T-helper 2 cell treated with Interferon-gamma antibody and Interleukin-4, amounts not matched to agents 100 ng/mL and 5 ng/mL, for 36 hours (primary cell): ENCODE measurements around the gene GDF15. TPM values are rescaled to one million over a fixed set of nuclear protein-coding genes. Genes with fewer than 3 reads are reported as not detected.

Experiments
- intact Hi-C: fragments of 100-400 bp; cut with micrococcal nuclease; formaldehyde crosslinking; loops from one replicate; pipeline ENCODE4 v1.15.1; 2023
- total RNA-seq: library from RNA; stranded (reverse); gene quantifications from 2 replicates; pipeline ENCODE4 v1.2.3, GENCODE V29; 2022

GDF15 gene
- total RNA-seq, 1 donor from 2014 or later: not detected

DNA sequence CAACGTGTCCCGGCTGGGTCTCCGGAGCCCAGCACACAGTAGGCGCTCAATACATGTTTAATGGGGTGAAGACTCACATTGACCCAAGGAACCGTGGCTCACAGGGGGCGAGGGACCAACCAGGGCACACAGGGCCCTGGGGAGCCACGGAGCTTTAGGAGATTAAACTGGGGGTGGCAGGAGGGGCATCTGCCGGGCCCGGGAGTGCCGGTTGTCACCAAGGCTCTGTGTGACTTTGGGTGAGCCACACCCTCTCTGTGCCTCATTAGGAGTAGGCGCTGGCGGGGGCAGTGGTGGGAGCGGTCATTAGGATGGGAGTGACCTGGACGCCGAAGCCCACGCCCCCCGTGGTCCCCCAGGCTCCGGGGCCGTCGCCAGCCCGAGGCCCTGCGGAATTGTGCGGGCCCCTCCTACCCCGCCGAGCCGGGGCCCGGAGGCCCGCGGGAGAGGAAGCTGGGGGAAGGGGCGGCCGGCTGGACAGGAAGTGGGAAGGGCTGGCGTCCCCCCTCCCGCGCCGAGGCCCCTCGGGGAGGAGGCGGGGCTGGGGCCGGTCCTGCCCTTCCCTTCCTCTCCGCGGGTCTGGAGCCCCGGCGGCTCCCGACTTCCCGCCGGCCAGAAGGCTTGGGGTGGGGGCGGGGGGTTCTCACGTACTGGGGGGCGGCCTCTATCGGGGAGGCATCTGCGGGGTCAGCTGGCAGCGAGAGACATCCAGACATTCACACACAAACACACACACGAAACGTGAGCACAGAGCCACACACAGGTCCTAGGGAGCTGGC lies 31.5 kb downstream of the GDF15 start:
- intact Hi-C loops: loop anchor here (5.0 kb wide), 3 partner anchors 95 to 215 kb away; partner anchors contain the start of genes LSM4 and RAB3A

DNA sequence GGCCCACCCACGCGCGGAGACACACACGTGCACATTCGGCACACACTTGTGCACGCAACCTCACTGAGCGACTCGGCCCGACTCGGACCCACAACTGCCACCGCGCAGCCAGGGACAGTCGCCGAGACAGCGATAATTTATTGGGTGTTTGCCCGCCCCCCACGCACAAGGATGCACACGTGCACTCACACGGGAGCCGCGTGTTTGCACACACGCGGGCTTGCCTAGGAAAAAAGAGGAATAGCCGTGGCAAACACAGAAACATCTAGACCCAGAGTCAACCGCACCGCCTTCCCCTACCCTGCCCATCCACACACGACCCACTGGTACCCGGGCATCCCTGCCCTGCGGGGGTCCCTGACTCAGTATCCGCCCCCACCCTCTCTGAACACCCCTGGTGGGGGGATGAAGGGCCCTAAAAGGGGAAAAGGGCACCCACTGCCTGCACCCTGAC lies 32.1 kb downstream of the GDF15 start:
- intact Hi-C loops: loop anchor here (5.0 kb wide), 3 partner anchors 96 to 216 kb away; partner anchors contain the start of genes LSM4 and RAB3A

DNA sequence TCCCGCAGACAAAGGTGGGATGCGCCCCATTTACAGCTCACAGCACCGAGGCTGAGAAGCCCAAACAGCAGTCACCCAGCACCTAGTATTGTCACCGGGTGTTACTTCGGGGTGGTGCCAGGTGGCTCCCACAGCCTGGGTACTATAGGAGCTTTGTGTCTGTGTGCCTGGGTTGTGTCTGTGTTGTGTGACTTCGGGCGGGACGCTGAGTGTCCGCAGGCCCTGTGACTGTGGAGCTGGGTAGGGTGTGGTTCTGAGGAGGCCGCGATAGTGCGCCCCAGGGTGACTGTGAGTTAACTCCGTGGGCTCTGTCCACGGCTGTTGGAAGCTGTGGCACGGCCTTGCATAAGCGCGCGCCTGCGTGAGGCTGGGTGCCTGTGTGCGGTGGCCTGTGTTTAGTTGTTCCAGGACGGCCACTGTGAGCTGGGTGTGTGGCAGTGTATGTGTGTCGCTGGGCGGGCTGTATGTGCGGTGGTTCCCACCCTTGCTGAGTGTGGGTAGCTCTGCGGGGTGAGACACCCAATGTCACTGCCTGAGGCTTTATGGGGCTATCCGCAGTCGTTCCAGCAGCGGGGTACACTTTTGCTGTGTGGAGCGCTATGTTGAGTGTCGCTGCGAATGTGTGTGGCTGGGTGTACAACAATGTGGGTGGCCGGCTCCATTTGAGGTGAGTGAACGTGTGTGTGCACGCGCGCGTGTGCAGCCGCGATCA lies 32.7 kb downstream of the GDF15 start:
- intact Hi-C loops: loop anchor here (1.0 to 5.0 kb wide), 4 partner anchors 11 to 216 kb away; partner anchors contain the start of genes LSM4 and RAB3A

DNA sequence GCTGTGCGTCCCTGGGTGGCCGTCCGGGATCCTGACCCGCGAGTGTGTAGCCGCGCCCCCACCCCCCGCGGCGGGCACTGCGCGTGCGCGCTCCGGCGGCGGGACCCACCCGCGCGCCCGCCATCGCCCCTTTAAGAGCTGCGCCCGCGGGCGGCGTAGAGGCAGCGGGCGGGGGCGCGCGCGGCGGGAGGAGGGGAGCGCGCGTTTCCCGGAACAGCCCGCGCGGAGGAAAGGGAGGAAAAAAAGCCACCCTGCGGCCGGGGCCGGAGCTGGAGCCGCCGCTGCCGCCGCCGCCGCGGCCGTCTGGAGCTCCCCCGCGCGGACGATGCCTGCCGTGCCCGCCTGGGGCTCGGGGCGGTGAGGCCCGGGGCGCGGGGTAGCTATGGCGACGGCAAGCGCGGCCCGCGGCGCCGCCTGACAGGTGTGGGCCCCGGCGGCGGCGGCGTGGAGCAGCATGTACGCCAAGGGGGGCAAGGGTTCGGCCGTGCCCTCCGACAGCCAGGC lies 33.3 kb downstream of the GDF15 start, which contains the start of gene SSBP4:
TSS of gene SSBP4 (plus strand) at position 204 of the 504 bp plus-strand sequence. CDS start at position 455, 251 bp downstream.
- intact Hi-C loops: loop anchor here (1.0 to 5.0 kb wide), 4 partner anchors 10 to 217 kb away; partner anchors contain the start of genes LSM4 and RAB3A

DNA sequence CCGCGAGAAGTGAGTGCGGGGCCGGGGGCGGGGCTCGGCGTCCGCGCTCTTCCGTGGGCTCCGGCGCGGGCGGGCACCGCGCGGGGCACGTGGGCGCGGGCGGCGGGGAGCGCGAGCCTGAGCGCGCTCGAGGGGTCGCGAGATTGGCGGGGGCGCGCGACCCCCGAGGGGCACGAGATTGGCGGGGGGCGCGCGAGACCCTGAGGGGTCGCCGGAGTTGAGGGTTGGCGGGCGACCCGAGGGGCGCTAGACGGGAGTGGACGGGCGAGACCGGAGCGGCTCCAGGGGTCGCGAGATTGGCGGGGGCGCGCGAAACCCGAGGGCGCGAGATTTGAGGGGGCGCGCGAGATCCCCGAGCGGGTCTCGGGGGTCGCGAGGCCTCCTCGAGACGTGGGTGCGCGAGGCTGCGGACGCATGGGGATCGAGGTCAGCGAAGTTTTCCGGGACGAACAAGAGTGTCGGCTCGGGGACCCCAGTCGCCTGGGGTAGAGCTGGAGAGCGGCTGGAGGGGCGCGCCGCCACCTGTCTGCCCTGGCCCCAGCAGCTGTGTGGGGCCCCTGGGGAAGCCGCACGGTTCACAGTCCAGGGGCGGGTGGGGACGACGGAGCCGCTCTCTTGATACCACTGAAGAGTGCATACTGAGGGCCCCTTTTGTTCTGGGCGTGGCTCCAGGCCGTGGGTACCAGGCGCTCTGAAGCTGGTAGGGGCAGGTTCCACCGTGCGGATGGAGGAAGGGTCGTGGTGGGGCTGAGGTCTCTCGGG lies 33.9 kb downstream of the GDF15 start:
- intact Hi-C loops: loop anchor here (1.0 to 5.0 kb wide), 4 partner anchors 9 to 218 kb away; partner anchors contain the start of genes LSM4 and RAB3A

DNA sequence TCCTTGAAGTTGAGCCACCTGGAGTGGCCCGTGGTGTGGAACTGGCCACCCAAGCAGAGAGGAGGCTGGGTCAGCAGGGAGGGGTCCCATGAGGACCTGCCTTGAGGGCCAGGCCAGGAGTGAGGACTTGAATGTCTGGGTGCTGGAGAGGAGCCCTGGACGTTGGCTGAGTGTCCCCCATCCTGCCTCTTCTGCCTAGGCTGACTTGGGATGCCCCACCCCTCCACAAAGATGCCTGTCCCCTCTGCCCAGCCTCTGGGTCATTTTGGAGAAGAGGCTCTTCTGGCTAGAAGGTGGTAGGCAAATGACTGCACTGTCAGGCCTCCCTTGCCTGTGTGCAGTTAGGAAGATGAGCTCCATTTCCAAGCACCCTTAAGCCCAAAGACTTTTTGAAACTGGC lies 35.0 kb downstream of the GDF15 start:
- intact Hi-C loops: no loop called here

DNA sequence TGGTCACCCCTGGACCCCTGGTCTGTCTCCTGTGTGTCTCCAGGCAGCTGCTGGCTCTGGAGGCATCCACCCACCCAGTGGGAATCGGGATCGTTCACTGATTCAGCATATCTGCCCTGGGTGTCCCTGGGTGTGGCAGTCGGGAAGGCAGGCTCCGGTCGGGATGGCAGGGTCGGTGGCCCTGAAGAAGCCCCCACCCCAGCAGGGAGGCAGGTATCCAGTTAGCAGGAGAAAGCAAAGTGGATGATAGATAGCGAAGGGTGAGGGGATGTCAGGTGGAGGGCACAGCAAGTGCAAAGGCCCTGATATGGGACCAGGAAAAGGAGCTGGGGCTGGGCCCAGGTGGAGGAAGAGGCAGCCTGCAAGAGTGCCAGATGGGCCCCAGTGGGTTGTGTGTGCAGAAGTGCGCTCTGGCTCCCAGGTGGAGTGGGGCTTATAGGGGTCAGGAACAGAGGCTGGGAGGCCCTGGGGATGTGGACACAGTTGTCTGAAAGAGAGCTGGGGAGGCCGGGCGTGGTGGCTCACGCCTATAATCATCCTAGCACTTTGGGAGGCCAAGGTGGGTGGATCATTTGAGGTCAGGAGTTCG lies 35.5 kb downstream of the GDF15 start:
- intact Hi-C loops: no loop called here

DNA sequence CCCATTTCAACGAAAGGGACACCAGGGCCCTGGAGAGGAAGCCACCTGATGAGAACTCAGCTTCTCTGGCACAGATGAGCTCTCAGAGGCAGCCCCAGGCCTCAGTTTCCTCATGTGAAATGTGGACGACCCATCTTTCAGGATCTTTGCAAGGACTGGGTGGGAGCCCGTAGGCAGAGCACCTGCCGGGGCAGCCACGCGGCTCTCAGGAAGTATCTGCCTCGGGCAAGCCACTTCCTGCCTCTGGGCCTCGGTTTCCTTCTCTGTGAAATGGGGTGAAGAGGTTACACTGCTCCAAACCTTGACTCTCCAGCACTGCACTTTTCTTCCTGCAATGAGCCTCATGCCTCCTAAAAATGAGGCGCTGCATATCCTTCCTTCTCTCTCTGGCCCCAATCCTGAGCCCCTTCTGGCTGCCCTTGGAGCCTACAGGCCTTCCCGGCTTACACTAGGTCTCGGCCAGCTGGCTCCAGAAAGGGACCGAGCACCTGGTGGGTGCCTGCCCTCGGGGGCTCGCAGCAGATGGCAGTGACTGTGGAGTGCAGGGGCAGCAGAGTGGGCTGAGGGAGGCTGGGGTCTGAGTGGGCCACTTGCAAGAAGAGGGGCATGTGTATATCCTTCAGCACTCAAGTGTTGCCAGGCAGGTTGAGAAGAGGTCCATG lies 36.7 kb downstream of the GDF15 start:
- intact Hi-C loops: no loop called here

DNA sequence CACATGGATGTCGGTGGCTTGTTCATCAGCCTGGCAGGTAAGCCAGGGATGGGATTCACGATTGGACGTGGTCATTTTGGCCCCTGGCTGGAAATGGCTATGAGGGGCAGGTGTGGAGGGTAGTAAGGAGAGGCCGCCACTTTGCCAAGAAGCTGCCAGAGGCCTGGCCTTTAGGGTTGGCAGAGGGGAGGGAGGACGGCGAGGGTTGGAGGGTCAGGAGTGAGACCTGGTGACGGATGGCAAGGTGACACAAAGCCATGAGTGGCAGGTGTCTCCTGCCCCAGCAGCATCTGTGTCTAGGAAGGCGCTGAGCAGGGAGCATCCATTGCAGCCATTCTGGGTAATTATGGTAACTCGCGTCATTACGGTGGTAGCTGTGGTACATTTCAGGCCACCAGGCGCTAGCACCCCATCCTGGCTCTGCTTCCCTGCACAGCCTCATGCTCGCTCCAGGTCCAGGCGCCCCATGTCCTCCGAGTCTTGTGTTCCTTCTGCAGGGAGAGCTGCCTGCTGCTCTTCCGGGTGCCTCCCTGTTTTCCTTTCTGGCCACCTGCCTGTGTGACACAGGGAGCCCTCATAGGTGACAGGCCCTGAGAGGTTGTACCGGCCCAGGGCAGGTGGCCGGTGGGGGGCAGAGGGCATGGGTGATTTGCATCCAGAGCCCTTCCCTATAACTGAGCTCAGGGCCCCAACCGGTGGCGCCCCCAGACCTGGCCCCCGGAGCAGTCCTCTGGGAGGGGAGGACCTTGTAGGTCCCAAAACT lies 37.5 kb downstream of the GDF15 start:
- intact Hi-C loops: no loop called here

DNA sequence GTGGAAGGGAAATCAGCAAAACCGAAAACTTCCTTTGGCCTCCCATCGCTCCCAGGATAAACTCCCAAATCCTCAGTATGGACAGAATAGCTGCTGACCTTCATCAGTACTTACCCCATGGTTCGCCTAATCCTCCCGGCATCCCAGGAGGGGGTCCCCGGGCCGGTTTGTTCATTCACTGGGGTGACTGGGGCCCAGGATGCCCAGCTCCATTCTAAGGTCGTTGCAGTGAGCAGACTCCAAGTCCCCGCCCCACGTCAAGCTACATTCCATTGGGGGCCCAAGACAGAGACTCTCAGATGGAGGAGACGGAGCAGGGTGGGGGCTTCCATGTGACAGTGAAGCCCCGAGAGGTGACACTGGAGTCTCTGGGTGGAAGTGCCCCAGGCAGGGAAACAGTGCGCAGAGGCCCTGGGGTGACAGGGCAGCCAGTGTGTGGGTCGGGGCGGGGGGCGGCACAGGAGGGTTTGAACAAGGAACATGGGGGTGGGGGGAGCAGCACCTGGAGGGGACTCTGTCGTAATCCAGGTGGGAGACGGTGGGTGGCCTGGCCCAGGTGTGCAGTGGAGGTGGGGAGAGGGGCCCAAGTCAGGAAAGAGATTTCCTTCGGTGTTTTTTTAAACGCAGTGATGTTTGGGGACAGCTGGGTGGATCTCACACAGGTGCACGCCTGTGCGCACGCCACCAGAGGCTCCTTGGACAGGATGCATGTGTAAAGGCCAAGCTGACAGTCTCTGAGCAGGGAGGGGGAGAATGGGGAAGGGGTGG lies 38.3 kb downstream of the GDF15 start:
- intact Hi-C loops: no loop called here

DNA sequence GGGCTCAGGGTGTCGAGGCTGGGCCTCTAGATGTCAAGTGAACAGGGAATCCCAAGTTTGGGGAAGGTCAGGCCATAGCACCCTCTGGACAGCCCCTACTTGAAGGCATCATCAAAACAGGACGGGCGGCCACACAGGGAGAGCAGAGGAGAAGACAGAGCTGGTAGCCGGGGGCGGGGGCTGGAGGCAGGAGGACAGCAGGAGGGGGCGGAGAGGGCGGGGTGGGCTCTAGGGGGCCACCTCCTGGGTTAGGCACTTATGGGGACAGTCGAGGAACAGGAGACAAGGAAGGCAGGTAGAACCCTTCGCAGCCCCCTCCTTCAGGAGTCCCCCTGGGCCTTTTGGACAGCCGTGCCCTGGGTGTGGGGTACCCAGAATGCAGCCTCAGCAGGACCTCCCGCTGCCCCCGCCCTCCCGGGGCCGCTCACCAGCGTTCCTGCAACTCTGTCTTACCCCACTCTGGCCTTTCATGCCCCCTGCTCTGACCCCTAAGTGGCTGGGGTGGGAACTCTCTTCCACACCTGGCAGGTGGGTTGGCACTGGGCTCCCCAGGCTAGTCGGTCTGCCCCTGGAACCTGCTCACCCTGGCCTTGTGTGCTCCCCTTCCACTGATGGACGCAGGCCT lies 39.0 kb downstream of the GDF15 start:
- intact Hi-C loops: no loop called here

DNA sequence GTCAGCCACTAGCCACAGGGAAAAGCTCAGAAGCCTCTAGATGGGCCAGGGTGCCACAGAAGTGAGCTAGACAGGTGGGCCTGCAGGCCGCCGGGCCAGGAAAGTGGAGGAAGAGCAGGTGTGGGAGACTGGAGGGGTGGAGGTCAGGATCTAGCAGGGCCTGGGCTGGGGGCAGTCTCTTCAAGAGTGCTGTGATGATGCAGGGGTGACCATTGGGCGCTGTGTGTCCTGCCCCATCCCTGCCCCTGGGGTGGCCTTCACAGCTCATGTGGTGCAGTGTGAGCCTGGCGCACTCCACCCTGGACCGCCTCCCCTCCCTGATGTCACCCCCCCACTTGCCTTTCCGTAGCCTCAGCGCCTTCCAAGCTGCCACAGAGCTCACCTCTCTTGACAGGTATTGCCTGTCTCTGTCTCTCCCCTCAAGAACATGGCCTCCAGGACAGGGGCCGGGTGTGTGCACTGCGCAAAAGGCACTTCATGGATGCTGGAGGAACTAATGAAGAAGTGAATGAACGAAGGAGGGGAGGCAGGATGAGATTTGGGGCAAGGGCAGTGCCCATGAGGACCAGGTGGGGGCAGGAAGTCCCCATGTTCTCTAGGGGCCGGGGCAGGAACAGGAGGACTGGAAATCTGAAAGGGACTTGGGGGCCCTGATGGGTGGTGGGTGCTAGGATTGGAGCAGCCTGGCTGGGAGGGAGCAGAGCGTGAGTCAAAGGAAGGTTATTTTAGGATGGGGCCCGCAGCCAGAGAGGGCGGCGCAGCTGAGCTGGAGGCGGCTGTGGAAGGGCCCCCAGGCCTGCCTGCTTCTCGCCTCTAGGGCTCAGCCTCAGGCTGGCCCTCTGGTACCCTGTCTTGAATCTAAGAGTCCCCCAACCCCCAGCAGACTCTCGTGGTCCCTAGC lies 39.8 kb downstream of the GDF15 start:
- intact Hi-C loops: no loop called here

DNA sequence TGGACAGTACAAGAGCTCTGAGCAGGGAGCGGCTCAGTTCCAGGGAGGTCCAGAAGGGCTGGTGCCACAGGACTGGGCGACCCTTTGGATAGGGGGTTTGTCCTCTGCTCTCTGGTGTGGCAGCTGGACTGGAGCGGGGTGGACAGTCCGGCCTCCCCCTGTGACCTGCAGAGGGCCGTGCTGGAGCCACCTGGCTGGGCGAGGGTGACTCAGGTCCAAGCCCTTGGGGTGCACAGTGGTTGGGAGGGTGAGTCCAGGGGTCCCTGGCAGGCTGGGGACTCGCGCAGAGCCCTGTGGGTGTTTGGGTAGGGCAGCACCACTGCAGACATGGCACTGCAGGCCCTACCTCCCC lies 40.4 kb downstream of the GDF15 start:
- intact Hi-C loops: no loop called here

DNA sequence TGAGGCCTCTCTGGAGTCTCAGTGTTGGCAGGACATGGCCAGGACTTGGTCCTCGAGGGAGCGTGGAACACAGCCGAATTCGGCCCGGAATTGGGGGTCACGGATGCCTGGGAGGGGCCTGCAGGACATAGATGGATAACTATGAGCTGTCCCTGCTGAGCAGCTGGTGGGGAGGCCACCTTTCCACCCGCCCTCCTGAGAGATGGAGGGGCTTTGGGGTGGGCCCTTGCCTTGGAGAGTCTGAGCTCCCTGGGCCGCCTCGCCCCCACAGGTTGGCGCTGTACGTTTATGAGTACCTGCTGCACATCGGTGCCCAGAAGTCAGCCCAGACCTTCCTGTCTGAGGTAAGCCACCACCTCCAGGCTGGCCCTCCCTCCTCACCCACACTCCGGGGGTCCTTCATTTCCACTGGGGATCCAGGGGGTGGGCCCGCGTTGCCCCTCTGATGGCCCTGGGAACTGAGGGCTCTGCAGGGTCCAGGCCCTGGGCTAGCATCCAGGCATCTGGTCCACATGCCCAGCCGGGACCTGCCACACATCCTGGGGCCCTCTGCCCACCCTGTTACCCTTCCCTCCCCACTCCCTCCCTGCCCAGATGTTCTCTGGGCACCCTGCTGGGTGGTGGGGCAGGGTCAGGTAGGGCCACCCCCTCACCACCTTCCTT lies 41.3 kb downstream of the GDF15 start:
- intact Hi-C loops: no loop called here

DNA sequence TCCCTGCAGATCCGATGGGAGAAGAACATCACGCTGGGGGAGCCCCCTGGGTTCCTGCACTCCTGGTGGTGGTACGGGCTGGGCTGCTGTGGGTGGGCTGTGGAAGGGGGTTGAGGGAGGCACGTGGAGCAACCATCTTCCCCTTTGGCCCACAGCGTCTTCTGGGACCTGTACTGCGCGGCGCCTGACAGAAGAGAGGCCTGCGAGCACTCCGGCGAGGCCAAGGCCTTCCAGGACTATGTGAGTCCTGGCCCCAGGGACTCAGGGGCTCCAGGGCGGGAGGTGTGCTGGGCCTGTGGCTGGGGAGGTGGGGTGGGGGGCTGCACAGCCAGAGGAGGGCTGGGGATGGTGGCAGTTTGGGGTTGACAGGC lies 41.8 kb downstream of the GDF15 start:
- intact Hi-C loops: no loop called here

DNA sequence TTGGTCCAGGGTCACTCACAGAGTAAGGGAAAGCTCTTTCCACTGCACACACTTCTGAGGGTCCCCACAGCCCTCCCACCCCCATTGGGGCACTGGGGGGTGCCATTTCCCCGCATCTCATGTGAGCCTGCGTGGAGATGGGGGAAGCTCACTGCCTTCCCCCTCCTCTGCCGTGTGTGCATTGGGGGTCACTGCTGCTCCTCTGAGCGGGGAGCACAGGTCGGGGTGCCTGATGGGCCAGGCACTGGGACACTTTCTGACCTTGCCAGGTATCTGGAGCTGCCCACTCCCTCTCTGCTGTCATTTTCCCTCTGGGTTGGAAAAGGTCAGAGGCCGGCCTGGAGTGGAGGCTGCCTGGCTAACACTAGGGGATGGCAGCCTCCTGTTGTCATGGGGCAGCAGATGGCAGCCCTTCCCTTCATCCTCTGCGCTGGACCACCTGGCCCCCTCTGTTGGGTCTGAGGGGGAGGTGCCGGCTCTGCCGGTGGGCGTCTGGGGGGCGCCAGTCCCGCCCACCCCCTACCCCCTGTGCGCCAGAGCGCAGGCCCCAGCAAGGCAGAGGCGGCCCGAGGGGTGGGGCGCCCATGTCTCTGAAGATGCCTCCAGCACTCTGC lies 42.3 kb downstream of the GDF15 start:
- intact Hi-C loops: no loop called here
